Adrenal gland (tissue), 5 donors: Measurements from ENCODE around the gene RAMACL.

ENCODE experiments used
- CTCF ChIP-seq, 6 experiments: fragments of 450-650 bp in 4 of 6; fragments of 200-600 bp in 2 of 6; sonication (generic) in 1 of 6; IDR thresholded peaks; 1 replicate in 5 of 6; 2 replicates in 1 of 6; pipeline versions ENCODE4 v1.5.1 to v1.8.0; 2016 to 2021; ENCODE audit warnings: antibody characterized with exemption in 6 of 6, mild to moderate bottlenecking in 2 of 6, moderate library complexity in 1 of 6
- POLR2A ChIP-seq, 2 donors: fragments of 450-650 bp; IDR thresholded peaks; one replicate each; pipeline ENCODE4 v1.6.1; 2017; ENCODE audit warnings: antibody characterized with exemption in 2 of 2, mild to moderate bottlenecking in 2 of 2, moderate library complexity in 1 of 2
- donor health status: DM: no; HTN: no; CAD: no.

GRCh38 chr6:166592821-166593220 is 6.3 kb upstream of the RAMACL start:
- TF ChIP-seq CTCF (IDR thresholded peaks at IDR 0.05), result no peak
- no peak for TF ChIP-seq POLR2A (IDR thresholded peaks at IDR 0.05)
